ENCODE measurements around the gene ERI3. TPM values are rescaled to one million over a fixed set of nuclear protein-coding genes. Genes with fewer than 3 reads are reported as not detected.

ERI3 gene
- total RNA-seq, 4 donors from 2014 or later: 28.8 to 63.2 (median 45.0) TPM

DNA sequence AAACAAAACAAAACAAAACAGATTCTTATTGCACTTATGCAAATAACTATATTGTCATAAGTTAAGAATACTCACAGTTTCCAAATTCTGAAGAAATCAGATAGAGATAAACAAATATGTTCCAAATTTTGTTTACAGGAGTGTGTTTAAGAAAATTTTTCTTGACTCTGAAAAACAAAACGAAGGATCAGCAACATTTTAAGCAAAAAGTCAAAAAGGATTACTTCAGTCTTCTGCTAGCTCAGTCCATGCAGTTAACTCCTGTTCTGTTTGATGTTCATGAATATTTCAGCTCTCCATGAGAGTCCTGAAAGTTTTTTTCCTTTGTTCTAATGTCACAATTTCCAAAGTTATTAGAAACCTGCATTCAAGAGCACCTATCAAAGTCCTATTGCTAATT, 180.4 kb downstream of the ERI3 start:
- no peaks in the 10 kb centered on the region for H3K36me3 ChIP-seq
- H3K27ac ChIP-seq: no peak overlapping the region
- TF ChIP-seq, protein P1, sequence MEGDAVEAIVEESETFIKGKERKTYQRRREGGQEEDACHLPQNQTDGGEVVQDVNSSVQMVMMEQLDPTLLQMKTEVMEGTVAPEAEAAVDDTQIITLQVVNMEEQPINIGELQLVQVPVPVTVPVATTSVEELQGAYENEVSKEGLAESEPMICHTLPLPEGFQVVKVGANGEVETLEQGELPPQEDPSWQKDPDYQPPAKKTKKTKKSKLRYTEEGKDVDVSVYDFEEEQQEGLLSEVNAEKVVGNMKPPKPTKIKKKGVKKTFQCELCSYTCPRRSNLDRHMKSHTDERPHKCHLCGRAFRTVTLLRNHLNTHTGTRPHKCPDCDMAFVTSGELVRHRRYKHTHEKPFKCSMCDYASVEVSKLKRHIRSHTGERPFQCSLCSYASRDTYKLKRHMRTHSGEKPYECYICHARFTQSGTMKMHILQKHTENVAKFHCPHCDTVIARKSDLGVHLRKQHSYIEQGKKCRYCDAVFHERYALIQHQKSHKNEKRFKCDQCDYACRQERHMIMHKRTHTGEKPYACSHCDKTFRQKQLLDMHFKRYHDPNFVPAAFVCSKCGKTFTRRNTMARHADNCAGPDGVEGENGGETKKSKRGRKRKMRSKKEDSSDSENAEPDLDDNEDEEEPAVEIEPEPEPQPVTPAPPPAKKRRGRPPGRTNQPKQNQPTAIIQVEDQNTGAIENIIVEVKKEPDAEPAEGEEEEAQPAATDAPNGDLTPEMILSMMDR (IDR thresholded peaks at IDR 0.05): no peak
- TF ChIP-seq POLR2A (IDR thresholded peaks at IDR 0.05): no peak
- no peaks in the 10 kb centered on the region for H3K4me1 ChIP-seq
- 81 to 84% methylated on average over 1 of the region's 1 CpG for WGBS, 2 donors
- no peak overlapping the region for H3K4me3 ChIP-seq (replicated peaks in 1 of 3)
- no peak for DNase-seq
- H3K27me3 ChIP-seq: no peaks in the 10 kb centered on the region
- no peaks in the 10 kb centered on the region for H3K9me3 ChIP-seq
- intact Hi-C loops (cut with DNase I): no loop called here

Small RNA genes within 50 kb of the gene (small RNA-seq; reads per million reads assigned to genes)
- not detected for gene AL035417.1
- not detected for gene RNU6-369P

Other genes with a start within 250 kb of the ERI3 start
- not detected for gene KLF17, start 236.4 kb downstream of the ERI3 start, total RNA-seq
- not detected for gene KLF18, start 213.6 kb downstream of the ERI3 start, total RNA-seq
- 10 to 100 TPM; 43.9 to 68.8 (median 48.3) TPM for gene DMAP1, start 141.8 kb downstream of the ERI3 start, total RNA-seq
- 100 to 1,000 TPM in 2 of 4 donors, 10 to 100 TPM in 2; 88.7 to 117 (median 102) TPM for gene RNF220, start 50.0 kb upstream of the ERI3 start, total RNA-seq

All from thyroid gland (tissue), 4 donors.